Adipocyte (in vitro differentiated cells): ENCODE results near the gene ZNF646.

Experiments used
- DNase-seq: peaks from one replicate; pipeline ENCODE4 v3.0.0-alpha.2; 2015; ENCODE audit warnings: low read depth
- H3K27me3 ChIP-seq: replicated peaks from 2 replicates; pipeline ENCODE4 v1.7.0; 2013; ENCODE audit warnings: mild to moderate bottlenecking, low read length, moderate library complexity; ENCODE audit not compliant: control insufficient read depth, insufficient read depth
- H3K36me3 ChIP-seq: 2 replicates; pipeline ENCODE4 v1.7.0; 2013; ENCODE audit warnings: low read length, mild to moderate bottlenecking, moderate library complexity; ENCODE audit not compliant: control insufficient read depth, insufficient read depth, severe bottlenecking
- H3K4me1 ChIP-seq: 2 replicates; pipeline ENCODE4 v1.7.0; 2013; ENCODE audit warnings: mild to moderate bottlenecking, low read length, moderate library complexity; ENCODE audit not compliant: control insufficient read depth, insufficient read depth
- H3K4me3 ChIP-seq: 2 replicates; pipeline ENCODE4 v1.7.0; 2013; ENCODE audit warnings: mild to moderate bottlenecking, low read length, moderate library complexity
- H3K9ac ChIP-seq: 2 replicates; pipeline ENCODE4 v1.7.0; 2013; ENCODE audit warnings: mild to moderate bottlenecking, low read length, moderate library complexity
- H3K9me3 ChIP-seq: 2 replicates; pipeline ENCODE4 v1.7.0; 2013; ENCODE audit warnings: mild to moderate bottlenecking, low read length, moderate library complexity; ENCODE audit not compliant: control insufficient read depth

The ZNF646 gene

DNA sequence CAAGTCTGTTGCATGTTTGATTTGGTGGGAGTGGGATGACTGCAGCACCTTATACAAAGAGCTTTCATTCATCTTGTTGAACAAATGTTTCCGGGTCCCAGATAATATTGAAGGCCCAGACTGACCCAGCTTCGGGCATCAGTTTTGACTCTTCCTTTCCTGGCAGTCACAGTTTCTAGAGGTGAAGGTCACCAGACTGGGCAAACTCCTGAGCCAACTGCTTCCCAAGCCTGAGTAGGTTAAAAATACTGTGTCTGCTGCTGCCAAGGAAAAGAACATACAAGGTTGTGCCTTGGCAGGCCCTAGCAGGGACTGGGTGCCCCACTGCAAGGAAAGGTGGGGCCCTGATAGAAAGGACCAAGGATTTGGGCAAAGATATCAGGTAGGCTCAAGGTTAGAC lies 38.5 kb downstream of the ZNF646 start:
- H3K4me1 ChIP-seq: peaks cover 8% of the 10 kb centered on the region
- H3K36me3 ChIP-seq: peaks cover 38% of the 10 kb centered on the region
- no peak overlapping the region for H3K9ac ChIP-seq
- no peak for DNase-seq
- H3K27me3 ChIP-seq: no peaks in the 10 kb centered on the region
- no peaks in the 10 kb centered on the region for H3K9me3 ChIP-seq
- no peak overlapping the region for H3K4me3 ChIP-seq

GRCh38 chr16:31113121-31114120 lies 39.2 kb downstream of the ZNF646 start:
- no peak overlapping the region for H3K9ac ChIP-seq
- H3K4me1 ChIP-seq: peaks cover 13% of the 10 kb centered on the region
- no peaks in the 10 kb centered on the region for H3K27me3 ChIP-seq
- H3K9me3 ChIP-seq: no peaks in the 10 kb centered on the region
- no peak overlapping the region for H3K4me3 ChIP-seq
- no peak for DNase-seq
- H3K36me3 ChIP-seq: peaks cover 38% of the 10 kb centered on the region

GRCh38 chr16:31114468-31114867 lies 40.2 kb downstream of the ZNF646 start:
- no peak for DNase-seq
- Histone ChIP-seq H3K9ac (no peak overlapping the region), H3K4me3 (no peak overlapping the region), H3K36me3 (peaks cover 43% of the 10 kb centered on the region), H3K9me3 (no peaks in the 10 kb centered on the region), H3K4me1 (peaks cover 12% of the 10 kb centered on the region), H3K27me3 (no peaks in the 10 kb centered on the region)

GRCh38 chr16:31117384-31118222 lies 43.4 kb downstream of the ZNF646 start, which contains the start of gene KAT8:
Gene KAT8 (plus strand): TSS chr16:31117664. CDS start chr16:31117682, 18 bp downstream.
- Histone ChIP-seq H3K9me3 (no peaks in the 10 kb centered on the region), H3K9ac (peak within 1 kb of the TSS; percentile 96), H3K36me3 (peaks cover 40% of the 10 kb centered on the region), H3K27me3 (no peaks in the 10 kb centered on the region), H3K4me3 (peak within 1 kb of the TSS; percentile 91), H3K4me1 (peaks cover 12% of the 10 kb centered on the region)
- DNase-seq: peak; percentile 99

DNA sequence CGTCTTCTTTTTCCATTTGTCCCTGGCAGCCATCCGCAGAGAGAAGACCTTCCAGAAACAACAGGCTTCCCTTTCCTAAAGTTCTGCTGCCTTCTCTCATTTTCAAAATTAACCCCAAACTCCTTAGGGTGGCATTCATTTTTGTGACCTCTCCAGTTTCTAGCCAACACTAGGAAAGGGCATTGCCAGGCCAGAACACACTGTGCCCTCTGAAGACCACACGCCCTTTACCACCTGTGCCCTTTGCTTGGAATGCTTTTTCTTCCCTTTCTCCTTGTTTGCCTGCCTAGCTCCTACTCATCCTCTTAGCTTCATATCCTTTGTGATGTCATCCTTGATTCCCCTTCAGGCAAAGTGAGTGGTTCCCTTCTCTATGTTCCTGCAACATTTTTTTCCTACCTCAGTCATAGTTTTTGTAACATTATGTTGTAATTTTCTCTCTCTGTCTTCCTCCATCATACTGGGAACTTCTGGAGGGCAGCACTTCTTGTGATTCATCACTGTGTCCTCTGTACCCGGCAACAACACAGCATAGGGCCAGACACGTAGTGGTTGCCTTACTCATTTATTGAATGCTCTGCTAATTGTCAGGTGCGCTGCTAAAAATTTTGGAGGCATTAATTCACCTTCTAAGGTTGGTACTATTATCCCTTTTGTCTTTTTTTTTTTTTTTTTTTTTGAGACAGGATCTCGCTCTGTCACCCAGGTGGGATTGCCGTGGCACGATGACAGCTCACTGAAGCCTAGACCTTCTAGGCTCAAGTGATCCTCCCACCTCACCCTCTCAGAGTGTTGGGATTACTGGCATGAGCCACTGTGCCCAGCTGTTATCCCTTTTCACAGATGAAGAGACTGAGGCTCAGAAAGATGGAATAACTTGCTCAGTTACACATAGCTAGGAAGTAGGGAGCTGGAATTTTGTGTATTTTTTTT lies 44.3 kb downstream of the ZNF646 start:
- DNase-seq: peak; percentile 83
- Histone ChIP-seq H3K4me1 (peaks cover 12% of the 10 kb centered on the region), H3K9ac (peak overlapping the region; percentile 96), H3K27me3 (no peaks in the 10 kb centered on the region), H3K9me3 (no peaks in the 10 kb centered on the region), H3K4me3 (peak overlapping the region; percentile 91), H3K36me3 (peaks cover 35% of the 10 kb centered on the region)

DNA sequence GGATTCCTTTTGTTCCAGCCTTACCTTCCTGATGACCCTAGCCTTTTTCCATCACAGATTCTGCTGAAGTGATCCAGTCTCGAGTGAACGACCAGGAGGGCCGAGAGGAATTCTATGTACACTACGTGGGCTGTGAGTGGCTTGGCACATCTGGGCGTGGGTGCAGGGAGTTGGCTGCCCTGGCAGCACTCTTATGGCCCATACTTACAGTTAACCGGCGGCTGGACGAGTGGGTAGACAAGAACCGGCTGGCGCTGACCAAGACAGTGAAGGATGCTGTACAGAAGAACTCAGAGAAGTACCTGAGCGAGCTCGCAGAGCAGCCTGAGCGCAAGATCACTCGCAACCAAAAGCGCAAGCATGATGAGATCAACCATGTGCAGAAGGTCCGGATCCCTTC lies 45.9 kb downstream of the ZNF646 start:
- H3K9ac ChIP-seq: no peak overlapping the region
- no peak overlapping the region for H3K4me3 ChIP-seq
- H3K36me3 ChIP-seq: peaks cover 42% of the 10 kb centered on the region
- H3K27me3 ChIP-seq: no peaks in the 10 kb centered on the region
- H3K9me3 ChIP-seq: no peaks in the 10 kb centered on the region
- peaks cover 12% of the 10 kb centered on the region for H3K4me1 ChIP-seq
- DNase-seq: no peak

GRCh38 chr16:31125844-31126243 lies 51.6 kb downstream of the ZNF646 start:
- Histone ChIP-seq H3K27me3 (no peaks in the 10 kb centered on the region), H3K36me3 (peaks cover 47% of the 10 kb centered on the region), H3K4me1 (peaks cover 4% of the 10 kb centered on the region), H3K9ac (no peak overlapping the region), H3K9me3 (no peaks in the 10 kb centered on the region), H3K4me3 (no peak overlapping the region)
- no peak for DNase-seq

- Histone ChIP-seq H3K4me3 (no peak overlapping the region), H3K9ac (no peak overlapping the region), H3K9me3 (no peaks in the 10 kb centered on the region), H3K36me3 (peaks cover 46% of the 10 kb centered on the region), H3K4me1 (peaks cover 4% of the 10 kb centered on the region), H3K27me3 (no peaks in the 10 kb centered on the region)
- no peak for DNase-seq
Observed at GRCh38 chr16:31127182-31127581, 53.0 kb downstream of the ZNF646 start.

- peaks cover 40% of the 10 kb centered on the region for H3K36me3 ChIP-seq
- no peak for DNase-seq
Observed at GRCh38 chr16:31128711-31129567, 54.7 kb downstream of the ZNF646 start.

More at GRCh38 chr16:31128711-31129567, 54.7 kb downstream of the ZNF646 start:
- H3K9ac ChIP-seq: no peak overlapping the region
- no peak overlapping the region for H3K4me3 ChIP-seq
- H3K9me3 ChIP-seq: no peaks in the 10 kb centered on the region
- H3K27me3 ChIP-seq: no peaks in the 10 kb centered on the region
- H3K4me1 ChIP-seq: peaks cover 4% of the 10 kb centered on the region
